ENCODE results near the gene CNTRL. TPM values are rescaled to one million over a fixed set of nuclear protein-coding genes. Genes with fewer than 3 reads are reported as not detected.

Gene CNTRL
- polyA plus RNA-seq, 3 donors from 2014 or later = 0.17 to 17.6 (median 7.6) TPM

- H3K27ac Mint-ChIP-seq = peak overlapping the region in 5 of 6 donors; percentile 35 to 67 (median 61)
- peaks cover 27 to 57% of the 10 kb centered on the region in 2 donors for H3K4me1 Mint-ChIP-seq
- no peaks in the 10 kb centered on the region for H3K27me3 Mint-ChIP-seq (ENCODE audit: low read depth in 3 of 3)
- no peaks in the 10 kb centered on the region for H3K9me3 Mint-ChIP-seq
- H3K36me3 Mint-ChIP-seq = peaks cover 0 to 22% (median 4%) of the 10 kb centered on the region in 3 donors
- no peak for DNase-seq
- H3K4me3 Mint-ChIP-seq = no peak overlapping the region
Observed at GRCh38 chr9:121179930-121180681, 105.4 kb downstream of the CNTRL start.

- DNase-seq = no peak
- Mint-ChIP-seq H3K4me3 (no peak overlapping the region), H3K36me3 (peaks cover 0 to 26% (median 4%) of the 10 kb centered on the region in 3 donors), H3K27ac (peak overlapping the region in 1 of 6 donors; percentile 69), H3K9me3 (no peaks in the 10 kb centered on the region), H3K27me3 (ENCODE audit: low read depth in 3 of 3) (no peaks in the 10 kb centered on the region), H3K4me1 (peaks cover 42 to 76% of the 10 kb centered on the region in 2 donors)
Observed at GRCh38 chr9:121182101-121182836, 107.5 kb downstream of the CNTRL start.

- Mint-ChIP-seq H3K36me3 (peaks cover 0 to 26% (median 4%) of the 10 kb centered on the region in 3 donors), H3K4me1 (peaks cover 49 to 83% of the 10 kb centered on the region in 2 donors), H3K4me3 (no peak overlapping the region), H3K27me3 (ENCODE audit: low read depth in 3 of 3) (no peaks in the 10 kb centered on the region), H3K9me3 (no peaks in the 10 kb centered on the region), H3K27ac (peak overlapping the region; percentile 16 to 84 (median 75))
- DNase-seq = no peak
Observed at GRCh38 chr9:121182989-121183388, 108.2 kb downstream of the CNTRL start.

- Mint-ChIP-seq H3K27ac (peak overlapping the region in 5 of 6 donors; percentile 34 to 84 (median 81)), H3K27me3 (ENCODE audit: low read depth in 3 of 3) (no peaks in the 10 kb centered on the region), H3K4me1 (peaks cover 53 to 85% of the 10 kb centered on the region in 2 donors), H3K9me3 (no peaks in the 10 kb centered on the region), H3K36me3 (peaks cover 0 to 23% (median 4%) of the 10 kb centered on the region in 3 donors), H3K4me3 (no peak overlapping the region)
- DNase-seq = no peak
Observed at GRCh38 chr9:121183666-121184423, 109.1 kb downstream of the CNTRL start.

GRCh38 chr9:121184463-121184862 is 109.7 kb downstream of the CNTRL start:
- peak overlapping the region in 1 of 5 donors; percentile 15 for H3K4me3 Mint-ChIP-seq
- peaks cover 0 to 23% (median 4%) of the 10 kb centered on the region in 3 donors for H3K36me3 Mint-ChIP-seq
- H3K9me3 Mint-ChIP-seq = no peaks in the 10 kb centered on the region
- H3K4me1 Mint-ChIP-seq = peaks cover 59 to 91% of the 10 kb centered on the region in 2 donors
- H3K27ac Mint-ChIP-seq = peak overlapping the region in 4 of 6 donors; percentile 12 to 46 (median 43)
- DNase-seq = no peak
- H3K27me3 Mint-ChIP-seq (ENCODE audit: low read depth in 3 of 3) = no peaks in the 10 kb centered on the region

GRCh38 chr9:121185178-121185745 is 110.5 kb downstream of the CNTRL start:
- peaks cover 0 to 19% (median 4%) of the 10 kb centered on the region in 3 donors for H3K36me3 Mint-ChIP-seq
- peaks cover 63 to 94% of the 10 kb centered on the region in 2 donors for H3K4me1 Mint-ChIP-seq
- H3K27me3 Mint-ChIP-seq (ENCODE audit: low read depth in 3 of 3) = no peaks in the 10 kb centered on the region

GRCh38 chr9:121185774-121186403 is 111.1 kb downstream of the CNTRL start:
- peaks cover 0 to 16% (median 4%) of the 10 kb centered on the region in 3 donors for H3K36me3 Mint-ChIP-seq
- no peak for DNase-seq
- H3K4me1 Mint-ChIP-seq = peaks cover 69 to 94% of the 10 kb centered on the region in 2 donors
- H3K9me3 Mint-ChIP-seq = no peaks in the 10 kb centered on the region
- no peaks in the 10 kb centered on the region for H3K27me3 Mint-ChIP-seq (ENCODE audit: low read depth in 3 of 3)
- H3K4me3 Mint-ChIP-seq = peak overlapping the region in 3 of 5 donors; percentile 8 to 42 (median 8)
- H3K27ac Mint-ChIP-seq = peak overlapping the region in 4 of 6 donors; percentile 6 to 80 (median 15)

More at GRCh38 chr9:121185178-121185745, 110.5 kb downstream of the CNTRL start:
- Mint-ChIP-seq H3K9me3 (no peaks in the 10 kb centered on the region), H3K27ac (peak overlapping the region; percentile 3 to 69 (median 18)), H3K4me3 (peak overlapping the region in 1 of 5 donors; percentile 42)
- DNase-seq = no peak

GRCh38 chr9:121187636-121188305 is 113.0 kb downstream of the CNTRL start:
- H3K4me3 Mint-ChIP-seq = no peak overlapping the region
- peaks cover 0 to 10% (median 0%) of the 10 kb centered on the region in 3 donors for H3K36me3 Mint-ChIP-seq
- H3K9me3 Mint-ChIP-seq = no peaks in the 10 kb centered on the region
- peaks cover 82 to 98% of the 10 kb centered on the region in 2 donors for H3K4me1 Mint-ChIP-seq
- no peaks in the 10 kb centered on the region for H3K27me3 Mint-ChIP-seq (ENCODE audit: low read depth in 3 of 3)
- DNase-seq = no peak
- peak overlapping the region in 3 of 6 donors; percentile 3 to 31 (median 11) for H3K27ac Mint-ChIP-seq

- Mint-ChIP-seq H3K27ac (peak overlapping the region in 4 of 6 donors; percentile 2 to 57 (median 7)), H3K4me1 (peaks cover 79 to 98% of the 10 kb centered on the region in 2 donors), H3K27me3 (ENCODE audit: low read depth in 3 of 3) (no peaks in the 10 kb centered on the region), H3K36me3 (peaks cover 0 to 4% (median 0%) of the 10 kb centered on the region in 3 donors), H3K4me3 (no peak overlapping the region), H3K9me3 (no peaks in the 10 kb centered on the region)
- DNase-seq = no peak
Observed at GRCh38 chr9:121189006-121189405, 114.3 kb downstream of the CNTRL start.

- Mint-ChIP-seq H3K4me1 (peaks cover 80 to 98% of the 10 kb centered on the region in 2 donors), H3K9me3 (no peaks in the 10 kb centered on the region), H3K36me3 (peaks cover 0 to 4% (median 0%) of the 10 kb centered on the region in 3 donors), H3K4me3 (no peak overlapping the region), H3K27me3 (ENCODE audit: low read depth in 3 of 3) (no peaks in the 10 kb centered on the region), H3K27ac (peak overlapping the region in 4 of 6 donors; percentile 24 to 71 (median 46))
- DNase-seq = no peak
Observed at GRCh38 chr9:121189660-121190059, 114.9 kb downstream of the CNTRL start.

GRCh38 chr9:121191235-121191634 is 116.5 kb downstream of the CNTRL start:
- Mint-ChIP-seq H3K36me3 (peaks cover 0 to 4% (median 0%) of the 10 kb centered on the region in 3 donors), H3K4me3 (peak overlapping the region in 3 of 5 donors; percentile 12 to 64 (median 29)), H3K27me3 (ENCODE audit: low read depth in 3 of 3) (no peaks in the 10 kb centered on the region), H3K27ac (peak overlapping the region in 3 of 6 donors; percentile 19 to 29 (median 22)), H3K9me3 (no peaks in the 10 kb centered on the region), H3K4me1 (peaks cover 81 to 98% of the 10 kb centered on the region in 2 donors)
- no peak for DNase-seq

- Mint-ChIP-seq H3K27ac (peak overlapping the region in 3 of 6 donors; percentile 14 to 37 (median 34)), H3K27me3 (ENCODE audit: low read depth in 3 of 3) (no peaks in the 10 kb centered on the region), H3K36me3 (no peaks in the 10 kb centered on the region), H3K4me3 (peak overlapping the region in 2 of 5 donors; percentile 37 to 39), H3K4me1 (peaks cover 83 to 100% of the 10 kb centered on the region in 2 donors), H3K9me3 (no peaks in the 10 kb centered on the region)
- DNase-seq = no peak
Observed at GRCh38 chr9:121192518-121192917, 117.8 kb downstream of the CNTRL start.

Data from immature natural killer cell (primary cell).